NCI-H2081 treated with DMSO at 0.1 percent for 48 hours (cell line): Measurements from ENCODE around the gene KAT6B.
A peak's percentile ranks its signal among the peaks of the same experiment; 100 is the strongest.
"Not testable (repeated sequence)": the region's sequence is repeated elsewhere in the genome, so short reads cannot be mapped to it uniquely, and the experiment has no call there.

Experiments
- DNase-seq: peaks from one replicate; lab custom pipeline; 2025; lab: John Stamatoyannopoulos, UW

Gene KAT6B

DNA sequence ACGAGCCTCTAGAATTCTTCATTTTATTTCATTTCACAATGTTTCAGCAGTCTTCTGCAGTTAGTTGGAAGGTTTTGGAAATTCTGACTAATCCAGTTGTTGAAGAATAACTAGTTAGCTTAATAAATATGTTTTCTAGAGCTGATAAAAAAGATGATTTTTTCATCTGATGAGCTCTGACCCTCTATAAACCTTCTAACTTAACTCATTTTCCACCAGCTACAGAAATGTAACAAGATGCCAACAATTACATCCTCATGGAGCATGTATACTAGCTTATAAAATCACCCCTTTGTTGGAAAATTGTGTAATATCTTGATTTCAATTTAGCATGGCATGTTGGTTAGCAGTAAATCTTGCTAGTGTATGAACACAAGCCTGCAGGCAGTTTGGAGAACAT is 33.1 kb downstream of the KAT6B start:
- no peak for DNase-seq

GRCh38 chr10:74862625-74863024 is 36.2 kb downstream of the KAT6B start:
- no peak for DNase-seq

DNA sequence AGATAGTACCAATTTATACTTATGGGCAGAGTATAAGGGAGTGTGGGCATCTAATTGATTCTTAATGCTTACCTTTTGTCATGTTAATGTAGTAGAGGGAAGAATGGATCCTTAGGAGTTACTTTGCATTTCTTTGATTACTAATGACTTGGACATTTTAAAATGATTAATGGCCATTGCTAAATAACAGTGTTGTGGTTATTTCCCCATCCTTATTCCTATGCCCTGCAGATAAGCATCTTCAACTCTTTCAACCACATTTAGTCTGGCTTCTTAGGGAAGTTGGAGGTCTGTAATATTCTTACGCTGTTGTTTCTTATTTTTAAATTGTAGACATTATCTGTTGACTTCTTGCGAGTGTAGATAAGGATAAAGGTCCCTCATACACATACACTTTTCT is 37.2 kb downstream of the KAT6B start:
- no peak for DNase-seq

- DNase-seq = no peak
Measured at GRCh38 chr10:74867351-74867750, 41.0 kb downstream of the KAT6B start.

DNA sequence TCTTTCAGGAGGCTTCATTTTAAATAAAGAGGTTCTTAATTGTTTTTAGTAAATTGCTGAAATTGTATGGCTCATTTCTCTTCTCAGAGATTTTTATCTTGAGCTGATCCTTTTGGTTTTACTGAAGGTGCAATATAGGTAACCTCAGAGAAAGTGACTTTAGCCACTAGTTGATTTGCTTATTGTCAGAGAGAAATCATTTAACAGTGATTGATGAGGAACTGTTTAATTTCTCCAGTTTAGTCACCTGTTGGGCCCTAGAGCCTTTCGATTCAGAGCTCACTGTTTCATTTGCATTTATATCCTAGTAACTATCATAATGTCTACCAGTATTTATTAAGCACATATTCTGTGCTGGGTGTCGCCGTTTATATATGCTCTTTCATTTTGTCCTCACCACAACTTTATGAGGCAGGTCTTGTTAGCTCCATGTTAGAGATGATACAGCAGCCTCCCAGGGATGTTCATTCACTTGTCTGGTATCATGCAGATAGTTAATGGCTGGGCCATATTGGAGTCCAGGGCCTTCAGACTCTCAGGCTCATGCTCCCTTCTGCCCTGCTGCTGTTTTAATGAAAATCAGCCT is 42.1 kb downstream of the KAT6B start:
- no peak for DNase-seq

GRCh38 chr10:74869635-74870034 is 43.2 kb downstream of the KAT6B start:
- no peak for DNase-seq

- DNase-seq = no peak
Measured at GRCh38 chr10:74870191-74870590, 43.8 kb downstream of the KAT6B start.

DNA sequence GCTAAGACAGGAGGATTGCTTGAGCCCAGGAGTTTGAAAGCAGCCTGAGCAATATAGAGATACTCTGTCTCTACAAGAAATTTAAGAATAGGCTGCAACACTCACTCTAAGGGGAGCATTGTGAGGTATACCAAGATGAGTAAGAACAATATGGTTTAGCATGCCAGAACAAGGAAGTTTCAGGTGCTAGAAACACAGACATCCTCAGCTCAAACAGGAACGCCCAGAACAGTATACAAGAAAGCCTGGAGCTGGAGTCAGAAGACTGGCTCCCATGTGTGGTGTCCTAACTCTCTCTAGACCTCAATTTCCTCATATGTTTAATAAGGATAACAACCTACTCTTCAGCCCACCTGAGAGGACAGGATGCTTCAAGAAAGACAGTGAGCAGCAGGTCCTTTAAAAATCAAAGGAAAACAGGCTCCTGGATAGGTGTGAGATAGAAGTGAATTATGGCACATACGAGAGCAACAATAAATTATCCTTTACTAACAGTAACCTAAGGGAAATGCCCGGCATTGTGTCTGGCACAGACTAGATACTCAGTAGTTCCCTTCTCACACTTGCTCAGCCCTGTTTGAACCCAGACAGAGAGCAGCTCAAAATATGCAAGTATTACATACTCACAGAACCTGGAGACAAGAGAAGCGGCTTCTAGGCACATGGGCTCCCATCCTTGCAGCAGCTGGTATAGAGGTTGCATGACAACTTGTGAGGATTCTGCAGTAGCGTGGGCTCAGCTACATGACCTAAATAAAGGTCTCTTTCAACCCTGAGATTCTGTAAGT is 45.4 kb downstream of the KAT6B start:
- DNase-seq = no peak

GRCh38 chr10:74873803-74874454 is 47.5 kb downstream of the KAT6B start:
- DNase-seq = no peak

DNA sequence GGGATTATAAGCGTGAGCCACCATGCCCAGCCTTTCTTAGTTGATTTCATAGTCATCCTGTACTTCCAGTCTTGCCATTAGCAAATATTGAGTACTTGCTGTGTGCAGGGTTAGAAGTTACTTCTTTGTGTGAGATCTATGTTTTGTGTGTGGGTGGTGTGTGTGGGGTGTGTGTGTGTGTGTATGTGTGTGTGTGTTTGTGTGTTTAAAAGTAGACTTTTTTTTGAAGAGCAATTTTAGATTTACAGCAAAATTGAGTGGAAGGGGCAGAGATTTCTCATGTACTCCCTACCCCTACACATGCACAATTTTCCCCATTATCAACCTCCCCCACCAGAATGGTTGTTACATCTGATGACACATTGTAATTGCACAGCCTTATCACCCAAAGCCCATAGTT is 48.2 kb downstream of the KAT6B start:
- DNase-seq = no peak

GRCh38 chr10:74875068-74875467 is 48.7 kb downstream of the KAT6B start:
- no peak for DNase-seq

GRCh38 chr10:74875966-74876365 is 49.6 kb downstream of the KAT6B start:
- peak; percentile 26 for DNase-seq

DNA sequence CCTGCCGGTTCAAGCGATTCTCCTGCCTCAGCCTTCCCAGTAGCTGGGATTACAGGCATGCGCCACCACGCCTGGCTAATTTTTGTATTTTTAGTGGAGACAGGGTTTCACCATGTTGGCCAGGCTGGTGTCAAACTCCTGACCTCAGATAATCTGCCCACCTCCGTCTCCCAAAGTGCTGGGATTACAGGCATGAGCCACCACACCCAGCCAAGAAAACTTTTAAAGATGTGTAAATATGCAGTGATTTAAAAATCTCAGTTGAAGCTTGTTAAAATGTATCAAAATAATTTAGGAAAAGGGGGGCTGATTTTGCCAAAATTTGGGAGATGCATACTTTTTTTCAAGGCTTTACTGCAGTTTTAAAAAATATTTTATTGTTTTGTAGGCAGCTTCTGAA is 50.7 kb downstream of the KAT6B start:
- not testable (repeated sequence) for DNase-seq

DNA sequence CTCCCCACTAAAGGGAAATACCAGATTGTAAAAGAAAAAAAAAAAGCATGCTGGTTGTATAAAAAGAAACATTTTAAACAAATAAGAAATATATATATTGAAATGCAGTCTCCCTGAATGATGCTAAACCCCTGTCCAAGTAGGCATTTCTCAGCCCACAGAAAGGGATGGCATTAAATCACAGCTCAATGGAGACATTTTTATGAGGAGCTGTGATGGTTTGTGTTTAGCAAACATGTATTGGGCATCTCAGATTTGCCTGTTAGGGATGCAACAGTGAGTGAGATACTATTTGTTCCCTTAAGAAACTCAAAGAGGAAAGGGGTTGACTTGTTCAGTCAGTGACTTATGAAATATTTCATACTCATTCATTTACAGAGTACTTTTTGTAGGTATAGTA is 51.5 kb downstream of the KAT6B start:
- DNase-seq = no peak

DNA sequence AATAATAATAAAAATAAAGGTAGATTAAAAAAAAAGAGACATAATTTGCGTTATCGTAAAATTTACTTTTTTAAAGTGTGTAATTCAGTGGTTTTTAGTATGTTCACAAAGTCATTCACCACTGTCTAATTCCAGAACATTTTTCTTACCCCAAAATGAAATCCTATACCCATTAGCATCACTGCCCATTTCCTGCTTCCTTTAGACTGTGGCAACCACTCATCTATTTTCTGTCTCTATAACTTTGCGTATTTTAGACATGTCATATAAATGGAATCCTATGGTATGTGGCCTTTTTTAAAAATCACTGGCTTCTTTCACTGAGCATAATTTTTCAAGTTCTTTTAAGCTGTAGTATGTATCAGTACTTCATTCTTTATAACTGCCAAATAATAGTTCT is 53.6 kb downstream of the KAT6B start:
- no peak for DNase-seq

DNA sequence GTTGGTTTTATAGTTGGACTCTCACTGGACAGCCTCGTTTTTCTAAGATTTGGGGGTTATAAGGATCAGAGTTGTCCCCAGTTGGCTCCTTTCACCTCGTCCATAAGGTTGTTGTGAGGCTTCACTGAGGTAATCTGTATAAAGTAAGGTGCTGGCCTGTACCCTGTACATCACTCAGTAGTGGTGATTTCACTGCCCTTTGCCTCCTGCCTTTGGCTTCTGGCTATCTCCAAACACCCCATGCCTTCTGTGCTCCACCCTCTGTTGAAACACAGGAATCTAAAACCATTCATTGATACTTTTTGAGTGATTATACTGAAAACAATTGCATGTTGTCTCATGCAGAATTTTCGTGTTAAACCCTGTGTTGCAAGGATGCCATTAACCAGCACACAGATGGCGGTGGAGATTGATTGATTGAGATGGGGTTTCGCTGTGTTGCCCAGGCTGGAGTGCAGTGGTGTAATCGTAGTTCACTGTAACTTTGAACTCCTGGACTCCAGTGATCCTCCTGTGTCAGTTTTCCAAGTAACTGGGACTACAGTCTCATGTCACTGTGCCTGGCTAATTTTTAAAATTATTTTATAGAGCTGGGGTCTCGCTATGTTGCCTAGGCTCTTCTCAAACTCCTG is 55.0 kb downstream of the KAT6B start:
- DNase-seq = no peak

- no peak for DNase-seq
Measured at GRCh38 chr10:74882427-74882826, 56.0 kb downstream of the KAT6B start.

DNA sequence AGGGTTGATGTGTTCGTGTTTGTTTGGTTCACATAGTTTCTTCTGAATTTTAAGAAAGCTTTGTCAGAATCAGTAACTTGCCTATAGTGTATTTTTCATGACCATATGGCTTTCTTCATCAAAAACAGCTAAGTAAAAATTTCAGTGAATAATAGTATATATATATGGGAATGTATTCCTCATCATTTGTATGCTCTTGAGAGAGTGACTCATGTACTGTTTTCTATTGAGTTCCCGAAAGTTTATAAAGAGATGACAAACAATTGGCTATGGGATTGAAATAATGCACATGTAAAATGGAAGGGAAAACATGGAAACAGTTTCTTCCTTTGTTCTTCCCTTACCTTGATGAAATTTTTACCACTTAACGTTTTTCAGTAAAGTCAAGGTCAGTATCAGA is 56.4 kb downstream of the KAT6B start:
- no peak for DNase-seq

- no peak for DNase-seq
Measured at GRCh38 chr10:74883428-74883827, 57.0 kb downstream of the KAT6B start.

DNA sequence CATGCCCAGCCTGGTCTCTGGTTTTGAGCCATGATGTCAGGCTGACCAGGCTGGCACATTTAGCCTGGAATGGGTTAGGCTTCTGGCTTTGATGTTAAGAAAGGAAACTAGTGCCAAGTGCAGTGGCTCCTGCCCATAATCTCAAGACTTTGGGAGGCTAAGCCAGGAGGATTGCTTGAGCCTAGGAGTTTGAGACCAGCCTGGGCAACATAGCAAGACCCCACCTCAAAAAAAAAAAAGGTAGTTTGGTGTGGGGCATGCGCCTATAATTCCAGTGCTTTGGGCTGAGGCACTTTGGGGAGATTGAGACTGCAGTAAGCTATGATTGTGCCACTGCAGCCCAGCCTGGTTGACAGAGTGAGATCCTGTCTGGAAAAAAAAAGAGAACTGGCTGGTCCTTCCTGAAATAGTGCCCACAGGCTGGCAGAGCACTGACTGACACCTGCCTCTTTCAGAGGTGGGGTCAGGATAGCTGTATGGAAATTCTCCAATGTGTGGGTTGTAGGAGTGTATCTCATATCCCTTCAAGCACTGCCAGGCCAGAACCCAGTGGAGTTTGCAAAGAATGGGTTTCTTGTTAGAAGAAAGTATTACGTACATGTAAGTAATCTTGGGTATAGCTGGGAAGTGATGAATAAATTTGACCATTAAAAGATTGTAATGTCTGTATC is 61.3 kb downstream of the KAT6B start:
- DNase-seq = no peak

DNA sequence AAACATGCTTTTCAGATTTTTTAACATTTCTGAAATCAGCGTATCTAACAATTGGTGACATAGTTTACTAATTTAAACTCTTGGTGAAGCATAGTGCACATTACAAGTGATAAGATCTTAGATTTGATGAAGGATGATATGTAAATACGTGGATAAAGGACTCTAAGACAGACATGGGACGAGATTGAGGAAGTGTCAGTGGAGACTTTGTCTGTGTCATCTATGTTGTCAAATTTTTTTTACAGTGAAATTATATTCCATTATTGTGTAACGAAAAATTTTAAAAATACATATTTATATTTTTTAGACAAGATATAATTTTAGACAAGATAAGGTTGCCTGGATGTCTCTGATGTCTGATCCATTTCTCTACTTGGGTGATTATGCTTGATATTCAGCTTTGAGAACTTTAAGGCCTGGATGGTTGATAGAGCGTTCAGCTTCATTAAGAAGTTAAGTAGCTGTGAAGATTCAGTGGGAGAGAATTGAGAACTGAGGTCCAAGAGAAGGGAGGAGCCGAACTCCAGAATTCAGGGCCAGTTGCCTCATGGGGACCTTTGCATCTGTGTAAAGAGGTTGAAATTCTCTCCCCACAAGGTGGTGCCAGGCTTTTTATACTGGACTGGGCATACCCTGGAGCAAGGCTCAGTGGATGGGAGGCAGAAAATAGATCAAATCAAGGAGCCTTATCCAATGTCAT is 62.7 kb downstream of the KAT6B start:
- DNase-seq = no peak

DNA sequence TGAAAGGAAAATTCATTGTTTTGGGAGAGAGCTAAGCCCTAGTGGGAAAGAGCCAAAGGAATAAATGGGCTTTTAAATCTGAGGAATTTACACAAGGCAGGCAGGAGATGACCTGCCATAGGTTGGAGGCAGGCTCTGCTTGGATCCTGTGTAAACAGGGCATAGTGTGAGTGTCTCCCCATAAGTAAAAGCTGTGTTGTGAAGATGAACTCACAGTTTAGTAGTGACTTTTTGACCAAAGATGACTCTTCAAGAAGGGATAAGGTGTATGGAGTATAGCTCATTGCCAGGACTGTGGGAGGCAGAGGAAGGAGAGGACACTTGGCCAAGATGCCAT is 63.2 kb downstream of the KAT6B start:
- DNase-seq = no peak
